CD4-positive, alpha-beta T cell treated with Interferon gamma for 1 hour (primary cell): ENCODE data around the gene INTS12.

Source experiments
- DNase-seq: peaks from one replicate; pipeline ENCODE4 v3.0.0-alpha.2; 2020

Gene INTS12

GRCh38 chr4:105677709-105678108, 30.8 kb downstream of the INTS12 start:
- DNase-seq = no peak

- no peak for DNase-seq
These were observed 34.5 kb downstream of the INTS12 start for GRCh38 chr4:105674011-105674410.

- no peak for DNase-seq
These were observed 37.2 kb downstream of the INTS12 start for GRCh38 chr4:105671301-105671700.

GRCh38 chr4:105670684-105671083, 37.8 kb downstream of the INTS12 start:
- DNase-seq = no peak

GRCh38 chr4:105666693-105667092, 41.8 kb downstream of the INTS12 start:
- DNase-seq = no peak

- no peak for DNase-seq
These were observed 45.4 kb downstream of the INTS12 start for GRCh38 chr4:105662935-105663675.

- no peak for DNase-seq
These were observed 47.5 kb downstream of the INTS12 start for GRCh38 chr4:105661028-105661427.

- DNase-seq = no peak
These were observed 49.3 kb downstream of the INTS12 start for GRCh38 chr4:105659190-105659589.

GRCh38 chr4:105657117-105657765, 51.2 kb downstream of the INTS12 start:
- DNase-seq = no peak

GRCh38 chr4:105652286-105652888, 56.1 kb downstream of the INTS12 start:
- no peak for DNase-seq

GRCh38 chr4:105651884-105652283, 56.6 kb downstream of the INTS12 start:
- DNase-seq = no peak

GRCh38 chr4:105650190-105650589, 58.3 kb downstream of the INTS12 start:
- no peak for DNase-seq

GRCh38 chr4:105645440-105645839, 63.0 kb downstream of the INTS12 start:
- no peak for DNase-seq

GRCh38 chr4:105644257-105644656, 64.2 kb downstream of the INTS12 start:
- DNase-seq = no peak

GRCh38 chr4:105641845-105642244, 66.6 kb downstream of the INTS12 start:
- no peak for DNase-seq

- peak; percentile 12 for DNase-seq
These were observed 70.9 kb downstream of the INTS12 start for GRCh38 chr4:105637408-105638176.

GRCh38 chr4:105634402-105635080, 73.9 kb downstream of the INTS12 start:
- no peak for DNase-seq

- DNase-seq = no peak
These were observed 75.2 kb downstream of the INTS12 start for GRCh38 chr4:105633241-105633640.
